Ramos (cell line): Measurements from ENCODE around the gene SEC23IP.
"Not testable (repeated sequence)": the region's sequence is repeated elsewhere in the genome, so short reads cannot be mapped to it uniquely, and the experiment has no call there.

Experiments used
- in situ Hi-C: fragments of 300-500 bp; cut with MboI; formaldehyde crosslinking; loops from one replicate; pipeline ENCODE4 v1.14.3; 2022; ENCODE audit warnings: low sequenced_read_pairs; ENCODE audit not compliant: unreplicated experiment

The SEC23IP gene

GRCh38 chr10:119872860-119873681 is 19.5 kb upstream of the SEC23IP start:
- in situ Hi-C loops, result no loop called here

- in situ Hi-C loops, result no loop called here
Observed at GRCh38 chr10:119878524-119878923, 14.0 kb upstream of the SEC23IP start.

- in situ Hi-C loops, result not testable (repeated sequence)
Observed at GRCh38 chr10:119883901-119884611, 8.5 kb upstream of the SEC23IP start.

- in situ Hi-C loops, result not testable (repeated sequence)
Observed at GRCh38 chr10:119886070-119886469, 6.5 kb upstream of the SEC23IP start.

- in situ Hi-C loops, result not testable (repeated sequence)
Observed at GRCh38 chr10:119888715-119889114, 3.8 kb upstream of the SEC23IP start.

GRCh38 chr10:119889201-119889600 is 3.3 kb upstream of the SEC23IP start:
- in situ Hi-C loops, result not testable (repeated sequence)

GRCh38 chr10:119890307-119890706 is 2.2 kb upstream of the SEC23IP start:
- in situ Hi-C loops, result not testable (repeated sequence)

GRCh38 chr10:119891849-119892187 is 712 bp upstream of the SEC23IP start:
- in situ Hi-C loops, result not testable (repeated sequence)

- in situ Hi-C loops, result no loop called here
Observed at GRCh38 chr10:119893074-119893473, 544 bp downstream of the SEC23IP start.

- in situ Hi-C loops, result no loop called here
Observed at GRCh38 chr10:119893845-119894427, 1.4 kb downstream of the SEC23IP start.

- in situ Hi-C loops, result no loop called here
Observed at GRCh38 chr10:119896061-119896655, 3.6 kb downstream of the SEC23IP start.

GRCh38 chr10:119896937-119897770 is 4.6 kb downstream of the SEC23IP start:
- in situ Hi-C loops, result no loop called here

- in situ Hi-C loops, result no loop called here
Observed at GRCh38 chr10:119898577-119898976, 6.0 kb downstream of the SEC23IP start.

GRCh38 chr10:119903946-119904666 is 11.6 kb downstream of the SEC23IP start:
- in situ Hi-C loops, result no loop called here

GRCh38 chr10:119907695-119908094 is 15.2 kb downstream of the SEC23IP start:
- in situ Hi-C loops, result not testable (repeated sequence)

- in situ Hi-C loops, result no loop called here
Observed at GRCh38 chr10:119908166-119908565, 15.6 kb downstream of the SEC23IP start.

- in situ Hi-C loops, result no loop called here
Observed at GRCh38 chr10:119910689-119911088, 18.2 kb downstream of the SEC23IP start.

- in situ Hi-C loops, result no loop called here
Observed at GRCh38 chr10:119917777-119918176, 25.2 kb downstream of the SEC23IP start.

- in situ Hi-C loops, result no loop called here
Observed at GRCh38 chr10:119919271-119919670, 26.7 kb downstream of the SEC23IP start.
